Adipocyte (in vitro differentiated cells): ENCODE measurements around the gene WFS1.

Experiments used
- DNase-seq: peaks from one replicate; pipeline ENCODE4 v3.0.0-alpha.2; 2015; ENCODE audit warnings: low read depth
- H3K27me3 ChIP-seq: replicated peaks from 2 replicates; pipeline ENCODE4 v1.7.0; 2013; ENCODE audit warnings: mild to moderate bottlenecking, low read length, moderate library complexity; ENCODE audit not compliant: control insufficient read depth, insufficient read depth
- H3K36me3 ChIP-seq: 2 replicates; pipeline ENCODE4 v1.7.0; 2013; ENCODE audit warnings: low read length, mild to moderate bottlenecking, moderate library complexity; ENCODE audit not compliant: control insufficient read depth, insufficient read depth, severe bottlenecking
- H3K4me1 ChIP-seq: 2 replicates; pipeline ENCODE4 v1.7.0; 2013; ENCODE audit warnings: mild to moderate bottlenecking, low read length, moderate library complexity; ENCODE audit not compliant: control insufficient read depth, insufficient read depth
- H3K4me3 ChIP-seq: 2 replicates; pipeline ENCODE4 v1.7.0; 2013; ENCODE audit warnings: mild to moderate bottlenecking, low read length, moderate library complexity
- H3K9ac ChIP-seq: 2 replicates; pipeline ENCODE4 v1.7.0; 2013; ENCODE audit warnings: mild to moderate bottlenecking, low read length, moderate library complexity
- H3K9me3 ChIP-seq: 2 replicates; pipeline ENCODE4 v1.7.0; 2013; ENCODE audit warnings: mild to moderate bottlenecking, low read length, moderate library complexity; ENCODE audit not compliant: control insufficient read depth

WFS1 gene

GRCh38 chr4:6275898-6276806 lies 6.5 kb downstream of the WFS1 start:
- Histone ChIP-seq H3K36me3 (peaks cover 43% of the 10 kb centered on the region), H3K9ac (no peak overlapping the region), H3K9me3 (no peaks in the 10 kb centered on the region), H3K4me3 (no peak overlapping the region), H3K27me3 (no peaks in the 10 kb centered on the region), H3K4me1 (peaks cover 40% of the 10 kb centered on the region)
- DNase-seq, result no peak

GRCh38 chr4:6277139-6277802 lies 7.6 kb downstream of the WFS1 start:
- Histone ChIP-seq H3K4me1 (peaks cover 33% of the 10 kb centered on the region), H3K4me3 (no peak overlapping the region)

GRCh38 chr4:6277935-6278800 lies 8.5 kb downstream of the WFS1 start:
- Histone ChIP-seq H3K27me3 (no peaks in the 10 kb centered on the region), H3K4me3 (no peak overlapping the region), H3K9ac (no peak overlapping the region), H3K36me3 (peaks cover 52% of the 10 kb centered on the region), H3K4me1 (peaks cover 31% of the 10 kb centered on the region), H3K9me3 (no peaks in the 10 kb centered on the region)
- DNase-seq, result no peak

More at GRCh38 chr4:6277139-6277802, 7.6 kb downstream of the WFS1 start:
- no peaks in the 10 kb centered on the region for H3K27me3 ChIP-seq
- no peak for DNase-seq
- H3K9me3 ChIP-seq, result no peaks in the 10 kb centered on the region
- H3K36me3 ChIP-seq, result peaks cover 46% of the 10 kb centered on the region
- no peak overlapping the region for H3K9ac ChIP-seq

GRCh38 chr4:6278801-6279197 lies 9.1 kb downstream of the WFS1 start:
- no peaks in the 10 kb centered on the region for H3K9me3 ChIP-seq
- H3K4me3 ChIP-seq, result no peak overlapping the region
- H3K9ac ChIP-seq, result no peak overlapping the region
- H3K36me3 ChIP-seq, result peaks cover 58% of the 10 kb centered on the region
- no peak for DNase-seq
- H3K4me1 ChIP-seq, result peaks cover 25% of the 10 kb centered on the region
- H3K27me3 ChIP-seq, result no peaks in the 10 kb centered on the region

GRCh38 chr4:6279582-6280289 lies 10.1 kb downstream of the WFS1 start:
- DNase-seq, result no peak
- Histone ChIP-seq H3K4me1 (peaks cover 20% of the 10 kb centered on the region), H3K27me3 (no peaks in the 10 kb centered on the region), H3K4me3 (no peak overlapping the region), H3K9ac (no peak overlapping the region), H3K9me3 (no peaks in the 10 kb centered on the region), H3K36me3 (peaks cover 65% of the 10 kb centered on the region)

- Histone ChIP-seq H3K36me3 (peaks cover 70% of the 10 kb centered on the region), H3K9ac (no peak overlapping the region), H3K9me3 (no peaks in the 10 kb centered on the region), H3K27me3 (no peaks in the 10 kb centered on the region), H3K4me3 (no peak overlapping the region), H3K4me1 (peaks cover 19% of the 10 kb centered on the region)
- DNase-seq, result no peak
Observed at GRCh38 chr4:6280365-6280996, 10.8 kb downstream of the WFS1 start.

GRCh38 chr4:6281436-6282313 lies 12.0 kb downstream of the WFS1 start:
- Histone ChIP-seq H3K36me3 (peaks cover 82% of the 10 kb centered on the region), H3K4me1 (peaks cover 19% of the 10 kb centered on the region), H3K27me3 (no peaks in the 10 kb centered on the region), H3K9ac (no peak overlapping the region), H3K9me3 (no peaks in the 10 kb centered on the region), H3K4me3 (no peak overlapping the region)
- DNase-seq, result no peak

- Histone ChIP-seq H3K9ac (no peak overlapping the region), H3K36me3 (peaks cover 83% of the 10 kb centered on the region), H3K4me3 (no peak overlapping the region), H3K27me3 (no peaks in the 10 kb centered on the region), H3K4me1 (peaks cover 19% of the 10 kb centered on the region), H3K9me3 (no peaks in the 10 kb centered on the region)
- peak; percentile 28 for DNase-seq
Observed at GRCh38 chr4:6282314-6282771, 12.7 kb downstream of the WFS1 start.

GRCh38 chr4:6283282-6283681 lies 13.6 kb downstream of the WFS1 start:
- Histone ChIP-seq H3K4me1 (peaks cover 16% of the 10 kb centered on the region), H3K9me3 (no peaks in the 10 kb centered on the region), H3K27me3 (no peaks in the 10 kb centered on the region), H3K4me3 (no peak overlapping the region), H3K9ac (no peak overlapping the region), H3K36me3 (peaks cover 82% of the 10 kb centered on the region)
- DNase-seq, result no peak
